Glutamatergic neuron (in vitro differentiated cells): ENCODE results near the gene MYO5B. TPM values are rescaled to one million over a fixed set of nuclear protein-coding genes. Genes with fewer than 3 reads are reported as not detected.

Experiments used
- DNase-seq: peaks from one replicate; pipeline ENCODE4 v3.0.0; 2022
- H3K27ac Mint-ChIP-seq: one replicate; pipeline ENCODE4 v1.8.0; 2020; ENCODE audit warnings: mild to moderate bottlenecking, mixed read lengths, inconsistent platforms; ENCODE audit not compliant: unreplicated experiment
- H3K27me3 Mint-ChIP-seq: one replicate; pipeline ENCODE4 v1.8.0; 2020; ENCODE audit warnings: mild to moderate bottlenecking, moderate library complexity, mixed read lengths, inconsistent platforms; ENCODE audit not compliant: unreplicated experiment
- H3K36me3 Mint-ChIP-seq: one replicate; pipeline ENCODE4 v1.8.0; 2020; ENCODE audit warnings: mild to moderate bottlenecking, mixed read lengths, inconsistent platforms; ENCODE audit not compliant: unreplicated experiment
- H3K4me1 Mint-ChIP-seq: one replicate; pipeline ENCODE4 v1.8.0; 2020; ENCODE audit warnings: mild to moderate bottlenecking, low read depth, mixed read lengths, inconsistent platforms; ENCODE audit not compliant: unreplicated experiment
- H3K4me3 Mint-ChIP-seq: one replicate; pipeline ENCODE4 v1.8.0; 2020; ENCODE audit warnings: mild to moderate bottlenecking, mixed read lengths, inconsistent platforms; ENCODE audit not compliant: unreplicated experiment
- H3K9me3 Mint-ChIP-seq: one replicate; pipeline ENCODE4 v1.8.0; 2020; ENCODE audit warnings: mild to moderate bottlenecking, moderate library complexity, mixed read lengths, inconsistent platforms; ENCODE audit not compliant: unreplicated experiment
- total RNA-seq: library from RNA; stranded (reverse); fragmentation: NEBNext Ultra II Directional; extraction: Animal tissue kit (Norgen Biotek cat#: 25700); gene quantifications from one replicate; pipeline ENCODE4 v1.2.1, GENCODE V29; 2021; ENCODE audit not compliant: unreplicated experiment
- TF ChIP-seq, protein P1 (sequence below): fragments of 200-600 bp; sonication (generic); IDR thresholded peaks from one replicate; pipeline ENCODE4 v1.5.0; 2021; ENCODE audit not compliant: partially characterized antibody, unreplicated experiment

The MYO5B gene
- total RNA-seq, 1 donor from 2014 or later: 2.7 TPM

DNA sequence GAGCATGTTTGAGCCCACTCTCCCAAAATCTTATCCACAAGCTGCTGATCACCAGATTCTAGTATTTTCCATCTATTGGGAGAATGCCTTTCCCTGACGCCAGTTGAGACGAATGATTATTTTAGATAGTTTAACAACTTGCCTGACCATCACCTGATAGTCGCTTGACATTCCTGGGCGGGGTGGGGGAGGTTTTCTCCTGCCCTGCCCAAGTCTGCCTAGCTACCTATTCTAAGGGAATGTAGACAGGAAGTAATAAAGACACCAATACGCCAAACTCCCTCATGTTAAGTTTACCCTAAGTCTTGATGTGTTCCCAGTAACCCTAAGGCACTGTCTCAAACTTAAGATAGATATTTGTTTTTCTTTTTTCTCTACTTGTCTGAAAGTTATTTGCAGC is 377.0 kb downstream of the MYO5B start:
- Mint-ChIP-seq H3K4me3 (no peak overlapping the region), H3K27me3 (peaks cover 10% of the 10 kb centered on the region), H3K9me3 (peaks cover 10% of the 10 kb centered on the region), H3K4me1 (peaks cover 4% of the 10 kb centered on the region), H3K27ac (no peak overlapping the region), H3K36me3 (no peaks in the 10 kb centered on the region)
- TF ChIP-seq, protein P1, sequence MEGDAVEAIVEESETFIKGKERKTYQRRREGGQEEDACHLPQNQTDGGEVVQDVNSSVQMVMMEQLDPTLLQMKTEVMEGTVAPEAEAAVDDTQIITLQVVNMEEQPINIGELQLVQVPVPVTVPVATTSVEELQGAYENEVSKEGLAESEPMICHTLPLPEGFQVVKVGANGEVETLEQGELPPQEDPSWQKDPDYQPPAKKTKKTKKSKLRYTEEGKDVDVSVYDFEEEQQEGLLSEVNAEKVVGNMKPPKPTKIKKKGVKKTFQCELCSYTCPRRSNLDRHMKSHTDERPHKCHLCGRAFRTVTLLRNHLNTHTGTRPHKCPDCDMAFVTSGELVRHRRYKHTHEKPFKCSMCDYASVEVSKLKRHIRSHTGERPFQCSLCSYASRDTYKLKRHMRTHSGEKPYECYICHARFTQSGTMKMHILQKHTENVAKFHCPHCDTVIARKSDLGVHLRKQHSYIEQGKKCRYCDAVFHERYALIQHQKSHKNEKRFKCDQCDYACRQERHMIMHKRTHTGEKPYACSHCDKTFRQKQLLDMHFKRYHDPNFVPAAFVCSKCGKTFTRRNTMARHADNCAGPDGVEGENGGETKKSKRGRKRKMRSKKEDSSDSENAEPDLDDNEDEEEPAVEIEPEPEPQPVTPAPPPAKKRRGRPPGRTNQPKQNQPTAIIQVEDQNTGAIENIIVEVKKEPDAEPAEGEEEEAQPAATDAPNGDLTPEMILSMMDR: no peak
- DNase-seq: no peak

DNA sequence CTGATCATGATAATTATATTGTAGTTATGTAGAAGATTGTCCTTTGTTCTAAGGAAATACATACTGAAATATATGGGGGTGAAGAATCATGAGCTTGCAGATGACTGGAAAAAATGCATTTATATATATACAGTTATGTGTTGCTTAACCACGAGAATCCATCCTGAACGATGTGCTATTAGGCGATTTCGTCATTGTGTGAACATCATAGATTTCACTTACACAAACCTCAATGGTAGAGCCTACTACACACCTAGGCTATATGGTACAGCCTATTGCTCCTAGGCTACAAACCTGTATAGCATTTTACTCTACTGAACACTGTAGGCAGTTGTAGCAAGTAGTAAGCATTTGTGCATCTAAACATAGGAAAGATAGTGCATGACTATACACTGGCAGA is 379.0 kb downstream of the MYO5B start:
- Mint-ChIP-seq H3K36me3 (no peaks in the 10 kb centered on the region), H3K27ac (no peak overlapping the region), H3K4me1 (peaks cover 7% of the 10 kb centered on the region), H3K4me3 (no peak overlapping the region), H3K27me3 (peaks cover 13% of the 10 kb centered on the region), H3K9me3 (peaks cover 14% of the 10 kb centered on the region)
- DNase-seq: no peak
- TF ChIP-seq, protein P1: no peak

DNA sequence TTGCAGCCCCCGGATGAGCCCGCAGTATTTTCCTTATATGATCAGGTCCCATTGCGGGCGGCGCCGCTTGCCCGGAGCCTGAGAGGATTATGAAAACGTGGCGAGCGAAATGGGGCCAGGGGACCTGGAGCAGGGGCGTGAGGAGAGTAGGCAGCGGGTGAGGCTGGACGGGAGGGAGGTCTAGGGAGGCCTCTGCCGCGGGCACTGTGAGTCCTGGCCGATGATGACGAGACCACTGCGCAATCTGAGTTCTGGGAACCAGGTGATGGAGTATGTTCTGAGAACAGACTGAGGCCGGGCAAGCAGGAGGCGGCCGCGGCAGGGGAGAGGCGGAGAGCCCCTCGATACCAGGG is 380.8 kb downstream of the MYO5B start:
- H3K27ac Mint-ChIP-seq: peak overlapping the region; percentile 90
- H3K36me3 Mint-ChIP-seq: peaks cover 13% of the 10 kb centered on the region
- peaks cover 16% of the 10 kb centered on the region for H3K27me3 Mint-ChIP-seq
- peaks cover 7% of the 10 kb centered on the region for H3K4me1 Mint-ChIP-seq
- H3K4me3 Mint-ChIP-seq: peak overlapping the region; percentile 94
- TF ChIP-seq, protein P1: no peak
- peaks cover 24% of the 10 kb centered on the region for H3K9me3 Mint-ChIP-seq
- DNase-seq: peak; percentile 75

DNA sequence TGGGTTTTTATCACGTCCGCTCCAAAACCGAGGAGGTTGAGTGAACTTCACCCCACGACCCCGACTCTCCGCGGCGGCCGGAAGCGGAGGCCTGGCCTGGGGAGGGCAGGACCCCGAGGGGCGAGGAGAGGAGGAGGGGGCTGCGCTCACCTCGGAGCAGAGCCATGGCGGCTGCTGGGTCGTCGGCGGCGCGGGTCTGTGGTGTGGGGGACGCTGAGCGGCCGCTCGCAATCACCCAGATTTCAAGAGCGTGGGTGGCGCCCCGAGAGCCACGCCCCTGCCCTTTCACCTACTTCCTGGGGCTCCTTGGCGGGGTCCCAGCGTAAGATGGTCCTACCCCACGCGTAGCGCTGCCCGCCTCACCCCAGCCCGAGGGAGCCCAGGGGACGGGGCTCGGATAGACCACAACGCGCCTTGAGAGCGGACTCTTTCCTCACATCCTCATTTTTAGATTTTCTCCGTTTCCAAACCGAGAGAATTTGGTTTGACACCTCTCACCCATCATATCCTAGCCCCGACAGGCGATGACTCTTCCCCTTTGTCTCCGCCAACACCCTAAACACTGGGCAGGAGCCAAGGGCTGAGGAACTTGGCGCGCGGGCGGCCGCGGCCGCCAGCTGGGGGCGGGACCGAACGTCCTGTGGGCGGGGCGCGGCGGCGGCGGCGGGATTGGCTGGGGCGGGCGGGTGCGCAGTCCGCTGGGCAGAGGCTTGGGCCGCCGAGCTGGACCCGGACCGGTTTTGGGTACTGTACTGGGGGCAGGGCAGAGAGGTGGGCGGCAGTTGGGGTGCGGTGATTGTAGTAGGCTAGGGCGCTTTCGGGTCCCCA is 381.4 kb downstream of the MYO5B start, which contains the start of gene ACAA2:
Gene ACAA2 (minus strand): TSS at position 215 of the 828 bp plus-strand sequence. CDS start 49 bp downstream, at position 166.
- Mint-ChIP-seq H3K9me3 (peaks cover 26% of the 10 kb centered on the region), H3K4me1 (peaks cover 7% of the 10 kb centered on the region), H3K27ac (peak within 1 kb of the TSS; percentile 90), H3K36me3 (peaks cover 16% of the 10 kb centered on the region), H3K4me3 (peak within 1 kb of the TSS; percentile 94), H3K27me3 (peaks cover 16% of the 10 kb centered on the region)
- TF ChIP-seq, protein P1: no peak
- peak; percentile 89 for DNase-seq

DNA sequence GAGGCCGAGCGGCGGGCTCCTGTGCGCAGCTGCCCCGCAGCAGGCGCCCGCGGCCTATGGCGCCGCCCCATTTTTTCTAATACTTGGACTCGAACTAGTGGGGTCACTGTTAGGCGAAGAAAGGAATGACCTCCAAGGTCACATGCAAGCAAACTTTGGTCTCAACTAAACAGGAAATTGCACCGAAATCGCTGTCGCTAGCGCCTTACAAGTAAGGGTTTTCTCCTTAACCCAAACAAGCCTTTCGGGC is 382.0 kb downstream of the MYO5B start:
- Mint-ChIP-seq H3K27me3 (peaks cover 16% of the 10 kb centered on the region), H3K4me3 (peak overlapping the region; percentile 94), H3K4me1 (peaks cover 7% of the 10 kb centered on the region), H3K36me3 (peaks cover 21% of the 10 kb centered on the region), H3K27ac (peak overlapping the region; percentile 90), H3K9me3 (peaks cover 29% of the 10 kb centered on the region)
- peak; percentile 73 for DNase-seq
- TF ChIP-seq, protein P1: no peak
